Right cardiac atrium (tissue), 5 donors: Measurements from ENCODE around the gene PSMF1. TPM values are rescaled to one million over a fixed set of nuclear protein-coding genes. Genes with fewer than 3 reads are reported as not detected.

Experiments used
- ATAC-seq, 2 donors: fragments of 200-7000 bp; cut with Tn5 transposase; one replicate each; pipeline versions ENCODE4 v1.8.0 to v1.9.1; 2020; ENCODE audit warnings: moderate library complexity in 2 of 2, mild to moderate bottlenecking in 1 of 2
- DNase-seq, 3 donors: peaks; one replicate each; pipeline ENCODE4 v3.0.0-alpha.2; 2020
- H3K27ac ChIP-seq: one replicate; pipeline ENCODE4 v1.5.1; 2013; ENCODE audit warnings: mild to moderate bottlenecking, low read length, control low read depth, moderate library complexity
- H3K27me3 ChIP-seq: one replicate; pipeline ENCODE4 v1.6.1; 2013; ENCODE audit not compliant: control insufficient read depth, insufficient read depth
- H3K4me1 ChIP-seq: one replicate; pipeline ENCODE4 v1.6.1; 2013; ENCODE audit warnings: low read length; ENCODE audit not compliant: control insufficient read depth, insufficient read depth
- H3K4me3 ChIP-seq: one replicate; pipeline ENCODE4 v1.5.1; 2013; ENCODE audit warnings: low read length, control low read depth
- H3K9me3 ChIP-seq: one replicate; pipeline ENCODE4 v1.6.1; 2013; ENCODE audit warnings: low read length; ENCODE audit not compliant: control insufficient read depth
- WGBS: extraction: QIAGEN DNeasy Blood & Tissue Kit; methylation state at CpG from one replicate; pipeline ENCODE4 v1.1.7; 2013; 5-methylcytosine and 5-hydroxymethylcytosine counted together
- intact Hi-C, 4 donors: fragments of 100-400 bp; cut with DNase I; formaldehyde crosslinking; loops; one replicate each; pipeline versions ENCODE4 v1.11.0 to v1.14.0; 2022 to 2023
- polyA plus RNA-seq: library from polyadenylated mRNA; stranded (reverse); fragments of 200-250 nt; gene quantifications from one replicate; pipeline ENCODE4 v1.2.3, GENCODE V29; 2013
- total RNA-seq, 4 donors: library from RNA; stranded (reverse); fragmentation: NEBNext Ultra II Directional; extraction: Animal tissue kit (Norgen Biotek cat#: 25700); gene quantifications; one replicate each; pipeline ENCODE4 v1.2.1, GENCODE V29; 2021
- donor health status: healthy with polysubstance abuse.
- donor health status: DM: no; HTN: yes; CAD: no.
- donor health status: DM: no; HTN: no; CAD: no.
- donor health status: DM: no; HTN: yes; CAD: no; lungs with severe emphysema.
- donor health status: DM: yes; HTN: yes; CAD: no.

PSMF1 gene
- total and polyA plus RNA-seq, 5 donors, result 49.1 to 128 (median 115) TPM

- intact Hi-C loops, result no loop called here
- ATAC-seq (no peak), DNase-seq (no peak)
- WGBS, result 50% methylated on average over 3 of the region's 3 CpGs
- Histone ChIP-seq H3K27ac (no peak overlapping the region), H3K4me1 (no peaks in the 10 kb centered on the region), H3K9me3 (no peaks in the 10 kb centered on the region), H3K27me3 (no peaks in the 10 kb centered on the region), H3K4me3 (no peak overlapping the region)
These were observed 72.4 kb downstream of the PSMF1 start for GRCh38 chr20:1190847-1191246.

- intact Hi-C loops, result no loop called here
- Histone ChIP-seq H3K27me3 (no peaks in the 10 kb centered on the region), H3K4me1 (no peaks in the 10 kb centered on the region), H3K9me3 (no peaks in the 10 kb centered on the region), H3K4me3 (no peak overlapping the region), H3K27ac (no peak overlapping the region)
- DNase-seq, result no peak
- no peak for ATAC-seq
- 80% methylated on average over 3 of the region's 3 CpGs for WGBS
These were observed 72.9 kb downstream of the PSMF1 start for GRCh38 chr20:1191299-1191698.

GRCh38 chr20:1195226-1195625, 76.8 kb downstream of the PSMF1 start:
- intact Hi-C loops, result no loop called here
- Histone ChIP-seq H3K9me3 (no peaks in the 10 kb centered on the region), H3K27ac (no peak overlapping the region), H3K4me1 (no peaks in the 10 kb centered on the region), H3K4me3 (no peak overlapping the region), H3K27me3 (no peaks in the 10 kb centered on the region)
- DNase-seq (no peak), ATAC-seq (no peak)
- 91% methylated on average over 1 of the region's 1 CpG for WGBS

GRCh38 chr20:1196634-1197033, 78.2 kb downstream of the PSMF1 start:
- Histone ChIP-seq H3K4me1 (no peaks in the 10 kb centered on the region), H3K27ac (no peak overlapping the region), H3K27me3 (no peaks in the 10 kb centered on the region), H3K9me3 (no peaks in the 10 kb centered on the region), H3K4me3 (no peak overlapping the region)
- intact Hi-C loops, result no loop called here
- WGBS, result 88% methylated on average over 2 of the region's 2 CpGs
- DNase-seq (no peak), ATAC-seq (no peak)

- Histone ChIP-seq H3K4me3 (no peak overlapping the region), H3K27ac (no peak overlapping the region), H3K4me1 (no peaks in the 10 kb centered on the region), H3K9me3 (no peaks in the 10 kb centered on the region), H3K27me3 (no peaks in the 10 kb centered on the region)
- WGBS, result 84% methylated on average over 7 of the region's 7 CpGs
- intact Hi-C loops, result no loop called here
- no peak for DNase-seq
- no peak for ATAC-seq
These were observed 79.4 kb downstream of the PSMF1 start for GRCh38 chr20:1197801-1198200.

GRCh38 chr20:1198751-1199150, 80.3 kb downstream of the PSMF1 start:
- no peak overlapping the region for H3K4me3 ChIP-seq
- 88% methylated on average over 5 of the region's 5 CpGs for WGBS
- DNase-seq (no peak), ATAC-seq (no peak)
- no peaks in the 10 kb centered on the region for H3K27me3 ChIP-seq
- intact Hi-C loops, result no loop called here
- H3K27ac ChIP-seq, result no peak overlapping the region
- H3K4me1 ChIP-seq, result peaks cover 1% of the 10 kb centered on the region
- no peaks in the 10 kb centered on the region for H3K9me3 ChIP-seq

- H3K27ac ChIP-seq, result no peak overlapping the region
- no peaks in the 10 kb centered on the region for H3K27me3 ChIP-seq
- no peaks in the 10 kb centered on the region for H3K9me3 ChIP-seq
- intact Hi-C loops, result no loop called here
- ATAC-seq (no peak), DNase-seq (no peak)
- H3K4me1 ChIP-seq, result peaks cover 2% of the 10 kb centered on the region
- WGBS, result 56% methylated on average over 7 of the region's 7 CpGs
- H3K4me3 ChIP-seq, result no peak overlapping the region
These were observed 80.9 kb downstream of the PSMF1 start for GRCh38 chr20:1199212-1199873.

GRCh38 chr20:1199964-1200363, 81.6 kb downstream of the PSMF1 start:
- intact Hi-C loops, result no loop called here
- Histone ChIP-seq H3K4me3 (no peak overlapping the region), H3K27me3 (no peaks in the 10 kb centered on the region), H3K4me1 (peaks cover 2% of the 10 kb centered on the region), H3K9me3 (no peaks in the 10 kb centered on the region), H3K27ac (no peak overlapping the region)
- WGBS, result 88% methylated on average over 1 of the region's 1 CpG
- DNase-seq, result no peak
- ATAC-seq, result peak in 1 of 2 donors; percentile 52

GRCh38 chr20:1202762-1203504, 84.5 kb downstream of the PSMF1 start, which contains the start of gene C20orf202:
TSS of gene C20orf202 (plus strand) at chr20:1203454. CDS start at chr20:1203586, 132 bp downstream.
- no peak within 1 kb of the TSS for H3K27ac ChIP-seq
- H3K27me3 ChIP-seq, result no peaks in the 10 kb centered on the region
- 62% methylated on average over 5 of the region's 5 CpGs for WGBS
- peaks cover 2% of the 10 kb centered on the region for H3K4me1 ChIP-seq
- H3K9me3 ChIP-seq, result no peaks in the 10 kb centered on the region
- intact Hi-C loops, result no loop called here
- no peak for ATAC-seq
- H3K4me3 ChIP-seq, result no peak within 1 kb of the TSS
- no peak for DNase-seq

GRCh38 chr20:1203630-1204029, 85.2 kb downstream of the PSMF1 start:
- intact Hi-C loops, result no loop called here
- H3K4me1 ChIP-seq, result peaks cover 2% of the 10 kb centered on the region
- H3K4me3 ChIP-seq, result no peak overlapping the region
- no peaks in the 10 kb centered on the region for H3K9me3 ChIP-seq
- no peak overlapping the region for H3K27ac ChIP-seq
- DNase-seq (no peak), ATAC-seq (no peak)
- no peaks in the 10 kb centered on the region for H3K27me3 ChIP-seq
- 51% methylated on average over 5 of the region's 5 CpGs for WGBS

- WGBS, result 46% methylated on average over 5 of the region's 5 CpGs
- no peak for DNase-seq
- H3K4me3 ChIP-seq, result no peak overlapping the region
- H3K27me3 ChIP-seq, result no peaks in the 10 kb centered on the region
- peak; percentile 58 to 77 for ATAC-seq
- H3K4me1 ChIP-seq, result peaks cover 2% of the 10 kb centered on the region
- intact Hi-C loops, result no loop called here
- H3K27ac ChIP-seq, result no peak overlapping the region
- no peaks in the 10 kb centered on the region for H3K9me3 ChIP-seq
These were observed 85.7 kb downstream of the PSMF1 start for GRCh38 chr20:1204113-1204512.
